A549 treated with RU486 at 1 μM for 4 hours (cell line): ENCODE results near the gene SH2D4B. TPM values are rescaled to one million over a fixed set of nuclear protein-coding genes. Genes with fewer than 3 reads are reported as not detected.

ENCODE experiments used
- total RNA-seq: library from RNA; stranded (reverse); fragments of 200-300 nt; extraction: Qiagen RNA extraction; gene quantifications from 5 replicates; pipeline ENCODE4 v1.2.3, GENCODE V29; 2022; ENCODE audit warnings: low read depth

The SH2D4B gene
- total RNA-seq: not detected in 5 replicates

DNA sequence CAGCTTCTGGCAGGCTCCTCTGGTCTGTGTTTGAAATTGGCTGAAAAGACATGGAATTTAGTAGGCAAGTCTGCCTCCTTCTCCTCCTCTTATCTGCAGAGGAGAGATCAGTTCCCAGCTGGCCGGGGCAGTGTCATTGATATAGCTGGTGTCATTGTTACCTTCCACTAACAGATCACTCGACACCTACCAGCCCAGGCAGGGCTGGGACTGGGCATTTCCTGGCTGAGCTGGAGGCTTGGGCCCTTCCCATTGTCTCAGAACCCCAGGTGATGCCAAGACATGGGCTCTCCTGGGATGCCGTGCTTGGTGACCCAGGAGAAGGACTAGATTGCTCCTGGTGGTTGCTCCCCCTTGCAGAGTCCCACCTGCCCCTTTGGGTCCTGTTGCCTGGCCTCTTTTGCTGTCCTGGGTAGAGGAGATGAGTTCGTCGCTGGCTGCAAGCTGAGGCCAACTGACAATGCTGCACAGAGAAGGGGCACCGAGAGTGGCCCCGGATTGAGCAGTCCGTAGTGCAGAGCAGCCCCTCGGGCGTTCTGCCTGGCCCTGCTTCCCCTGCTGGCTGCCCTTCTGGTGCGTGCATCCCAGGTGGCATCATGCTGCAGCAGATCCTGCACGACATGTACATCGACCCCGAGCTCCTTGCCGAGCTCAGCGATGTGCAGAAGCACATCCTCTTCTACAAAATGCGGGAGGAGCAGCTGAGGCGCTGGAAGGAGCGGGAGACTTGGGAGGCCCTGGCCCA lies at the start of gene SH2D4B:
SH2D4B (plus strand) TSS at position 167 of the 745 bp plus-strand sequence; CDS start at position 597, 430 bp downstream.

Other genes starting within 250 kb of the SH2D4B start
- 0.09 to 0.22 TPM in 2 of 5 replicates, not detected in the others for gene MAT1A, start 248.2 kb upstream of the SH2D4B start, total RNA-seq
- gene DYDC1, start 181.1 kb upstream of the SH2D4B start, total RNA-seq: not detected in 5 replicates
- gene DYDC2, start 181.1 kb upstream of the SH2D4B start, total RNA-seq: 0.07 to 0.16 TPM (median 0.13 TPM) in 3 of 5 replicates, not detected in the others
- gene PRXL2A, start 129.4 kb upstream of the SH2D4B start, total RNA-seq: 40.7 to 49.9 TPM (median 45.7 TPM) in 5 replicates
- gene TSPAN14, start 83.6 kb upstream of the SH2D4B start, total RNA-seq: 106 to 151 TPM (median 131 TPM) in 5 replicates